RCC 7860 (cell line): ENCODE data around the gene MDFI.

Source experiments
- DNase-seq: peaks from one replicate; pipeline ENCODE4 v3.0.0-alpha.2; 2015; ENCODE audit warnings: low spot score
- FAIRE-seq: peaks from 2 replicates; lab custom pipeline; 2012; peaks lifted over from hg19 to GRCh38; lab: Jason Lieb, UNC

Gene MDFI

GRCh38 chr6:41648070-41648585, 9.9 kb downstream of the MDFI start:
- DNase-seq (no peak), FAIRE-seq (no peak)

GRCh38 chr6:41648921-41649320, 10.7 kb downstream of the MDFI start:
- FAIRE-seq (no peak), DNase-seq (no peak)

- FAIRE-seq = no peak
- DNase-seq = no peak
Measured at GRCh38 chr6:41649596-41649995, 11.3 kb downstream of the MDFI start.

DNA sequence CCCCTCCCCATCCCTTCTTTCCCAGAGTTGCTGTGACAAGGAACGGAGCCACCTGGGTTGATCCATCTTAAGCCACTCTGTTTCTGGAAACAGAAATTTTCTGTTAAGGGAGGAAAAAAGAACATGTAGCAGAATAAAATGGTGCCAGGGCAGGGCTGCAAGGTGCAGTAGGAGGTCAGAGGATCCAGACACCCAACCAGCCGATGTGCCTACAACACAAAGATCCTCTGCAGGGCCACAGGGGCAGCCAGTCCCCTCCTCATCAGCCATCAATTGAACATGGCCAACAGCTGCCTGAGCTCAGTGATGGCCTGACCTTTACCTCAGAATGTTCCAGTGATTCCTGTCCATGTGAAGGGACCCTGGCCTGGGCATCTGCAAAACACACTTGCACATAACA, 11.9 kb downstream of the MDFI start:
- FAIRE-seq (no peak), DNase-seq (no peak)

- no peak for FAIRE-seq
- no peak for DNase-seq
Measured at GRCh38 chr6:41651246-41651961, 13.1 kb downstream of the MDFI start.

DNA sequence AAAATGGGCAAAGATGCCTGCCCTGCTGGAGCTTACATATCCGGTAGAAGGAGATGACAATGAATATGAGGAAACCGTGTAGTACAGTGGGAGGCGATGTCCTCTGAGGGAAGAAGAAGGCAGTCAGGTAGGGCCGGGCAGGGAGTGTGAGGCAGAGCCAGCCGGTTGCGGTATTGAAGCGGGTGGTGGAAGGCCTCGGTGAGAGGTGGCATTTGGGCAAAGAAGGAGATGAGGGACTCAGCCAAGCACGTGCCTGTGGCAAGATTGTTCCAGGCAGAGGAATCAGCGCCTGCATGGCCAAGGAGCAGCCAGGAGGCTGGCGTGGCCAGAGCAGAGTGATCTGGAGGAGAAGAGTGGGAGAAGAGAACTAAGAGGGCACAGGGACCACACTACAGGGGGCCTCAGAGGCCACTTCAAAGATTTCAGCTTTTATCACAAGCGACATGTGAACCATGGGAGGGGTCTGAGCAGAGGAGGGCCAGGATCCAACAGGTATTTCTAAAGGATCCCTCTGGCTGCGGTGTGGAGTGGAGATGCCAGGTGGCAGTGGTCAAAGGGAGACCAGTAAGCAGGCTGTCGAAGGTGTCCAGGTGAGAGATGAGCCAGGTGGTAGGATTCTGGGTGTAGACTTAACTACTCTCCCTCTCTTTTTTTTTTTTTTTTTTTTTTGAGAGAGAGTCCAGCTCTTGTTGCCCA, 13.8 kb downstream of the MDFI start:
- FAIRE-seq (no peak), DNase-seq (no peak)

DNA sequence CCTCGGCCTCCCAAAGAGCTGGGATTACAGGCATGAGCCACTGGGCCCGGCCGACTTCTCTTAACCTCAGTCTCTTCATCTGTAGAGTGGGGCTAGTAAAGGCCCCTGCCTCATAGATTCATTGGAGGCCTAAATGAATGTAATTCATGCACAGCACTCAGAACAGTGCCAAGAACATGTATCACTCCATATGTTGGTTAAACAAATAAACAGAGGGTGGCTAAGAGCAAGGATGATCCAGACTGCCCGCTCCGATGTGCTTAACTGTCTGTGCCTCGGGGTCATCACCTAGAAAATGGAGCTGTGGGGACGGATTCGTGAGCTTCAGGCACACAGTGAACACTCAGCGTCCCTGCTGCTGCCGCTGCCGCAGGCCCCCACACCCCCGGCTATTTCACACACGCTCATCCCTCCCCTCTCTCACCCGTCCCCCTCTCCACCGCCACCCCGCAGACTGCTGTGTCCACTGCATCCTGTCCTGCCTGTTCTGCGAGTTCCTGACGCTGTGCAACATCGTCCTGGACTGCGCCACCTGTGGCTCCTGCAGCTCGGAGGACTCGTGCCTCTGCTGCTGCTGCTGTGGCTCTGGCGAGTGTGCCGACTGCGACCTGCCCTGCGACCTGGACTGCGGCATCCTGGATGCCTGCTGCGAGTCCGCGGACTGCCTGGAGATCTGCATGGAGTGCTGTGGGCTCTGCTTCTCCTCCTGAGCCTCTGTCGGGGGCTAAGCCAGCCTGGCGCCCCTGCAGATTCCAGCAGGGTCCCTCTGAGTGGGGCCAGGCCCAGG, 14.8 kb downstream of the MDFI start:
- FAIRE-seq (no peak), DNase-seq (no peak)

DNA sequence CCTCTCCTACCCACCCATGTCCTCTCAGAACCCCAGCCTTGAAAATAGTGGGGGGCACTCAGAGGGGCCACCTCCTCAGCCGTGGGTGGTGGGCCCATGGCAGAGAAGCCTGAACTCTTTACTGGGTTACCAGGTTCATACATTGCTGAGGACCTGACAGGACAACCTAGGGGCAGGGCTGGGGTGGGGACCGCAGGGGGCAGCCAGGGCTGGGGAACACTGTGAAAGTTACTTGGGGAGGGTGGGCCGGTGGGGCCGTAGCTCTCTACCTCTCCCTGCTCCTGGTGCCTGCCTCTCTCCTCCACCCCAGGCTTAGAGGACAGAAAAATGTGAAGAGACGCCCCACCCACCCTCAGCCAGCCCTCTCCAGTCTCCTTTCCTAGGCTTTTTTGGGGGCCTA, 15.4 kb downstream of the MDFI start:
- no peak for DNase-seq
- no peak for FAIRE-seq

- FAIRE-seq = no peak
- no peak for DNase-seq
Measured at GRCh38 chr6:41654151-41654697, 16.0 kb downstream of the MDFI start.

GRCh38 chr6:41654698-41655151, 16.5 kb downstream of the MDFI start:
- DNase-seq = no peak
- no peak for FAIRE-seq

GRCh38 chr6:41655176-41655575, 16.9 kb downstream of the MDFI start:
- FAIRE-seq (no peak), DNase-seq (no peak)

DNA sequence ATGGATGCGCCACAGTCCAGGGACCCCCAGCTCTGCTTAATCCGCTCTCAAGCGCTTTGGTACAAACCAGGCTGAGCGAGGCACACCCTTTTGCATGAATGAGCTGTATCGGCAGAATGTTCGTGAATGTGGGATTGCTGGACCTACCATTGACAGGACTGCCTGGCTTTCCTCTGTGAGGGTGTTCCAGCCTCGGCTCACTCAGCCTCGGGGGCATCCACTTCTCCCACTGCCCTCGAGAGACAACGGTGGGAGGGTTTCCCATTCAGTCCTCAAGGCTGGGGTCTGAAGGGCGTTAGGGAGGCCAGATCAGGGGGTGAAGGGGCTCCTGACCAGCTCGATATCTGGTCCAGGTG, 17.4 kb downstream of the MDFI start:
- DNase-seq (no peak), FAIRE-seq (no peak)

DNA sequence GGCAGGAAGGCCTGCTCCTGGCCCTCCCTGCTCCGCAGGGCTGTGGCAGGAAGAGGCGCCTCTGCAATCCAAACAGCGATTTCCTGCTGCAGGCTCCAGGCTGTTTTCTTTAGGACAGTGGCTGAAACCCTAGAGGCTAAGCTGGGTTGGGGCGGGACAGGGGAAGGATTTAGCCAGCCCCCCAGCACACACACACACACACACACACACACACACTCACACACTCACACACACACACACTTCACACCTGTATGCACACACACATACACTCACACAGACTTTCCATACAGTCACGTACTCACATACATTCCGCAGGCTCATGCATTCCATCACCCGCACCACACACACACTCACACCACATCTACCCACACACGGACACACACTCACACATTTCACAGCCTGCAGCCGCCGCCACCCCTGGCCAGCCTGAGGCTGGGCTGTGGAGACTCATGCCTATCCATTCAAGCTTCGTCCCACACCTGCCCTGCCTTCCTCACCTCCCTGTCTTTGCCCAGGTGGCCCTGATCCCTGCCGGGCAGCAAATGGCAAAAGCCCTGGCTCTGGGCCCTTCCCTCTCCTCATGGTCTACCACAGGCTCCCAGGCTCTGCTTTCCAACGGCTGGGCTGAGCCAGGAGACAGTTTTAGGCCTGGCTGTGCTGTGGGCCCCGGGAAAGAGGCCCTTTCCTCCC, 17.9 kb downstream of the MDFI start:
- FAIRE-seq (no peak), DNase-seq (no peak)

GRCh38 chr6:41657131-41658094, 19.1 kb downstream of the MDFI start:
- DNase-seq (no peak), FAIRE-seq (no peak)

- FAIRE-seq = no peak
- DNase-seq = no peak
Measured at GRCh38 chr6:41658636-41659035, 20.4 kb downstream of the MDFI start.

DNA sequence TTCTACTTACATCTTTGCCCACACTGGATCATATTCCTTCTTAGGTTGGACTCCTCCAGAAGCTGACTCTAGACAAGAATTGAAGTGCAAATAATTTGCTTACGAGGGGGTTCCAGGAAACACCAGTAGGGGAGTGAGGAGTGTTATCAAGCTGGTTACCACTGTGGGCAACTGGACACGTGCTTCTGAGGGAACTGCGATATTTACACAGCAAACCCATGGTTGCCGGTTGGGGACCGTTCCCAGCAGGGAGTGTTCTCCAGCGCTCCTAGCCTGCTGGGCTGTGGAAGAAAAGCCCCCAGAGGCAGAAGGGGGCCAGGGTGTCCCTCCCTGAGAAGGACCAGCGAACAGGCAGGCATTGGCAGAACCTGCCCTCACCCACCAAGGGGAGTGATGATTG, 21.7 kb downstream of the MDFI start:
- DNase-seq = no peak
- FAIRE-seq = no peak

DNA sequence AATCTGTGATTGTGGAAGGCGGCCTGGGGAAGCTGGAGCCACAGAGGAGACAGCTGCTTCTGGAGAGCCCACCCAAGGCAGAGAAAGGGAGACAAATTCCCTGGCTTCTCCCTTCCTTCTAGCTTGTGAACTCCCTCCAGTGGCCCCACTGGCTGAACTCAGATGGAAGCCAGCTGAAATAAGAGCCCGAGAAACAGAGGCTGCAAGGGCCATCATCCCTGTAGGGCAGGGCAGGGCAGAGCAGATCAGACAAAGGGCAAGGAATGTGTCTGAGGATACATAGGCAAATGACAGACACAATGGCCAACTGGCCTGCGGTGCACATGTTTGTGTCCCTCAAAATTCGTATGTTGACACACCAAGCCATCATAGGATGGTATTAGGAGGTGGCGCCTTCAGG, 25.3 kb downstream of the MDFI start:
- DNase-seq = no peak
- FAIRE-seq = no peak

DNA sequence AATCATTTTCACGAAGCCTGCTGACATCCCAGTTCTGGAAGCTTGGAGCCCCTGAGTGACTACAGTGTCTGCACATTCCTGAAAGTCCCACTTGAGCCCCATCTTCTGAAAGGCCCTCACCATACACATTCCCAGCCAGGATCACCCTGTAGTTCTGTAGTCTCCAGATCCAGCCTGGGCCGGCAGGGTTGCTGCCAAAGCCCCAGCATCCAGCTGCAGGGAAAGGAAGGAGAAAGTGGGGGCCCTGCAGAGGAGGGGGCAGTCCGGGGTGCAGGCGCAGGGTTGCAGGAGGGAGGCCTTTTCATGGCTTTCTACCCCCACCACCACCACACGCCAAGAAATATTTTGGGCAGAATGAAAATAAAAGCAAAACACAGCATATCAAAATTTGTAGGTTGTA, 26.0 kb downstream of the MDFI start:
- DNase-seq = no peak
- FAIRE-seq = no peak

DNA sequence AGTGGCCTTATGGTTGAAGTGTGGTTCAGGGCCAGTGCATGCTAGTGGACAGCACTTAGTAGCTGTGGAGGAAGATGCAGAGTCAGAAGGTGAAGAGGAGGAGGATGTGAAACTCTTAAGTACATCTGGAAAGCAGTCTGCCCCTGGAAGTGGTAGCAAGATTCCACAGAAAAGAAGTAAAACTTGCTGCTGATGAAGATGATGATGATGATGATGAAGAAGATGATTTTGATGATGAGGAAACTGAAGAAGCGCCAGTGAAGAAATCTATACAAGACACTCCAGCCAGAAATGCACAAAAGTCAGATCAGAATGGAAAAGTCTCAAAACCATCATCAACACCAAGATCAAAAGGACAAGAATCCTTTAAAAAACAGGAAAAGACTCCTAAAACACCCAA, 28.9 kb downstream of the MDFI start:
- FAIRE-seq = no peak
- no peak for DNase-seq

- no peak for DNase-seq
- FAIRE-seq = no peak
Measured at GRCh38 chr6:41668968-41669367, 30.7 kb downstream of the MDFI start.
